Keratinocyte (primary cell): Measurements from ENCODE around the gene PCDHA7.
"Not testable (repeated sequence)": the region's sequence is repeated elsewhere in the genome, so short reads cannot be mapped to it uniquely, and the experiment has no call there.

Source experiments
- CTCF ChIP-seq, 3 experiments: IDR thresholded peaks in 1 of 3; conservative IDR thresholded peaks in 1 of 3; optimal IDR thresholded peaks in 1 of 3; 2 replicates in 2 of 3; 3 replicates in 1 of 3; pipeline versions ENCODE3 to v1.5.1; 2011; ENCODE audit warnings: low read length in 3 of 3, mild to moderate bottlenecking in 3 of 3, moderate library complexity in 2 of 3, control low read depth in 1 of 3, inconsistent platforms in 1 of 3; ENCODE audit not compliant: insufficient read depth in 2 of 3; ENCODE audit errors: extremely low read depth in 1 of 3
- EZH2 ChIP-seq: IDR thresholded peaks from one replicate; pipeline ENCODE4 v1.6.1; 2012; ENCODE audit warnings: inconsistent platforms, mild to moderate bottlenecking, low read length, moderate library complexity

DNA sequence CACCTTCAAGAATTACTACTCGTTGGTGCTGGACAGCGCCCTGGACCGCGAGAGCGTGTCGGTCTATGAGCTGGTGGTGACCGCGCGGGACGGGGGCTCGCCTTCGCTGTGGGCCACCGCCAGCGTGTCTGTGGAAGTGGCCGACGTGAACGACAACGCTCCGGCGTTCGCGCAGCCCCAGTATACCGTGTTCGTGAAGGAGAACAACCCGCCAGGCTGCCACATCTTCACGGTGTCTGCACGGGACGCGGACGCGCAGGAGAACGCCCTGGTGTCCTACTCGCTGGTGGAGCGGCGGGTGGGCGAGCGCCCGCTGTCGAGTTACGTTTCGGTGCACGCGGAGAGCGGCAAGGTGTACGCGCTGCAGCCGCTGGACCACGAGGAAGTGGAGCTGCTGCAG, 11.1 kb upstream of the PCDHA7 start:
- not testable (repeated sequence) for TF ChIP-seq CTCF (optimal IDR thresholded peaks at IDR 0.05 in 1 of 3, IDR thresholded peaks at IDR 0.05 in 1 of 3, conservative IDR thresholded peaks at IDR 0.05 in 1 of 3; ENCODE audit: extremely low read depth in 1 of 3, insufficient read depth in 2 of 3, low read length in 3 of 3); EZH2
